Lower leg skin (tissue), 4 donors: ENCODE data around the gene SLC27A2. TPM values are rescaled to one million over a fixed set of nuclear protein-coding genes. Genes with fewer than 3 reads are reported as not detected.

ENCODE experiments used
- DNase-seq, 2 donors: peaks; one replicate each; pipeline ENCODE4 v3.0.0-alpha.2; 2019; ENCODE audit warnings: low spot score in 2 of 2
- H3K4me3 ChIP-seq: fragments of 200-600 bp; sonication (generic); 2 replicates; pipeline ENCODE4 v1.5.1; 2017; ENCODE audit warnings: mild to moderate bottlenecking, low read depth; ENCODE audit not compliant: poor library complexity, severe bottlenecking
- POLR2A ChIP-seq, 2 donors: fragments of 450-650 bp; IDR thresholded peaks; one replicate each; pipeline ENCODE4 v1.6.1; 2016 to 2017; ENCODE audit warnings: antibody characterized with exemption in 2 of 2, mild to moderate bottlenecking in 1 of 2, moderate library complexity in 1 of 2
- WGBS, 2 donors: methylation state at CpG; one replicate each; pipeline ENCODE4 v1.1.5; 2018; 5-methylcytosine and 5-hydroxymethylcytosine counted together
- intact Hi-C: fragments of 100-400 bp; cut with DNase I; formaldehyde crosslinking; loops from one replicate; pipeline ENCODE4 v1.15.0; 2023; ENCODE audit warnings: low total_unique reads
- total RNA-seq, 4 donors: library from RNA; depleted of rRNA; stranded (reverse); fragments of >200 nt; gene quantifications; one replicate each; pipeline ENCODE4 v1.1.0, GENCODE V29; 2016
- TF ChIP-seq, protein P1 (sequence below), 3 donors: fragments of 450-650 bp; IDR thresholded peaks; one replicate each; pipeline ENCODE4 v1.5.1; 2016; ENCODE audit warnings: antibody characterized with exemption in 3 of 3, mild to moderate bottlenecking in 3 of 3, moderate library complexity in 2 of 3

SLC27A2 gene
- total RNA-seq, 4 donors from 2014 or later, result 0.53 to 4.1 (median 1.3) TPM

DNA sequence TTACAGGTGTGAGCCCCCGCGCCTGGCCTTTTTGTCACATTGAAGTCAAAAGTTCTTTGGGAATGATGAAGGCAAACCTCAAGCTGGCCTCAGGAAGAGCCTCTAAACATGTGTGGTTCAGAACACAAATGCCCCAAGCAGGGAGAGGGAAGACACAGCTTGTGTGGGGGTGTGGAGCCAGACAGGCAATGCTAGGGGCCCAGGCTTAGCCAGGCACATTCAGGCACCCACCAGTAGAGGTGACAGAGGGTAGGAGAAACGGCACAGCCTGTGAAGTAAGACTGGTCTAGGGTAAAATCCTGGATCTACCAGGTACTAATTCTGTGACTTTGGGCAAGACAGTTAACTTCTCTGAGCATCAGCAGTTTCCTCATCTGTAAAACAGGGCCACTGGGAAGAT is 80.0 kb downstream of the SLC27A2 start:
- no peak for DNase-seq
- WGBS, 2 donors, result 96 to 98% methylated on average over 3 of the region's 3 CpGs
- TF ChIP-seq POLR2A (IDR thresholded peaks at IDR 0.05), result no peak
- TF ChIP-seq, protein P1, sequence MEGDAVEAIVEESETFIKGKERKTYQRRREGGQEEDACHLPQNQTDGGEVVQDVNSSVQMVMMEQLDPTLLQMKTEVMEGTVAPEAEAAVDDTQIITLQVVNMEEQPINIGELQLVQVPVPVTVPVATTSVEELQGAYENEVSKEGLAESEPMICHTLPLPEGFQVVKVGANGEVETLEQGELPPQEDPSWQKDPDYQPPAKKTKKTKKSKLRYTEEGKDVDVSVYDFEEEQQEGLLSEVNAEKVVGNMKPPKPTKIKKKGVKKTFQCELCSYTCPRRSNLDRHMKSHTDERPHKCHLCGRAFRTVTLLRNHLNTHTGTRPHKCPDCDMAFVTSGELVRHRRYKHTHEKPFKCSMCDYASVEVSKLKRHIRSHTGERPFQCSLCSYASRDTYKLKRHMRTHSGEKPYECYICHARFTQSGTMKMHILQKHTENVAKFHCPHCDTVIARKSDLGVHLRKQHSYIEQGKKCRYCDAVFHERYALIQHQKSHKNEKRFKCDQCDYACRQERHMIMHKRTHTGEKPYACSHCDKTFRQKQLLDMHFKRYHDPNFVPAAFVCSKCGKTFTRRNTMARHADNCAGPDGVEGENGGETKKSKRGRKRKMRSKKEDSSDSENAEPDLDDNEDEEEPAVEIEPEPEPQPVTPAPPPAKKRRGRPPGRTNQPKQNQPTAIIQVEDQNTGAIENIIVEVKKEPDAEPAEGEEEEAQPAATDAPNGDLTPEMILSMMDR (IDR thresholded peaks at IDR 0.05), result no peak
- H3K4me3 ChIP-seq, result no peak overlapping the region
- intact Hi-C loops, result no loop called here

DNA sequence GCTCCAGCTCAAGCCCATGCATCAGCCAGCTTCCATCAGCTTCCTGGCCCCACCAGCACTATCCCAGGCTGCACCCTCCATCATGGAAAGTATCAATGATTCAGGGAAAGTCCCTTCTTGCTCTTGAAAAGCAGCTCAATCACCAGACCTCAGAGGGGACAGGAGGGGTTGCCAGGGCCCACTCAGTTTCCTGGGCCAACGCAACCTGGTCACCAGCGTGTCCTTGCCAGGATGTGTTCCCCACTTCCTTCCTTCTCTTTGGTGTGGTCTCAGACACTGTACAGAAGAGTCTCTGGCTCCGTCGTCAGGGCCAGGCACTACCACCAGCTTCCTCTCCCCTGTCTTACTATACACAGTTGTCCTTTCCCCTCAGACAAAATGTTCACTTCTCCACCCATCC is 80.5 kb downstream of the SLC27A2 start:
- intact Hi-C loops, result no loop called here
- H3K4me3 ChIP-seq, result no peak overlapping the region
- DNase-seq, result no peak
- TF ChIP-seq, protein P1 (IDR thresholded peaks at IDR 0.05), result no peak
- TF ChIP-seq POLR2A (IDR thresholded peaks at IDR 0.05), result no peak
- 74 to 77% methylated on average over 4 of the region's 4 CpGs for WGBS, 2 donors

DNA sequence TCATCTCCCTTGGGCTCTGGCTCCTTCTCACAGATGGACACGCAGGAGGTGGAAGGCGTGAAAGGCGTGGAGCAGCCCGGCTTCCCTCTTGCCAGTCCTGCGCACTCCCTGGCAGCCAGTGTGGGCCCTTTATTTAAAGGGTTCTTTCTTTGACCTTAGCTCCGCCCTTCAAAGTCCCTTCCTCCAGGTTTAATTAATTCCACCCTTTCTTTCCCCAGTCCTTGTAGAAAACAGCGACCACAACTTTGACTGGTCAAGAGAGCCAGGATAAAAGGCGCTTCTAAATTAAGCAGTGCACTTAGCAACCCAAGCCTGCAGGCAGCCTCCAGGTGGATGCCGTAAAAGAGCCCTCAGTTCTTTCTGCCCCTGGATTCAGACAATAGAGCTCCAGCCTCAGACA is 83.6 kb downstream of the SLC27A2 start, which contains the start of gene HDC:
TSS of gene HDC (minus strand) at position 107 of the 400 bp plus-strand sequence. CDS start at position 4, 103 bp downstream.
- intact Hi-C loops, result no loop called here
- no peak for DNase-seq
- TF ChIP-seq POLR2A (IDR thresholded peaks at IDR 0.05), result no peak
- TF ChIP-seq, protein P1 (IDR thresholded peaks at IDR 0.05), result no peak
- no peak within 1 kb of the TSS for H3K4me3 ChIP-seq
- 59 to 66% methylated on average over 9 of the region's 9 CpGs for WGBS, 2 donors

DNA sequence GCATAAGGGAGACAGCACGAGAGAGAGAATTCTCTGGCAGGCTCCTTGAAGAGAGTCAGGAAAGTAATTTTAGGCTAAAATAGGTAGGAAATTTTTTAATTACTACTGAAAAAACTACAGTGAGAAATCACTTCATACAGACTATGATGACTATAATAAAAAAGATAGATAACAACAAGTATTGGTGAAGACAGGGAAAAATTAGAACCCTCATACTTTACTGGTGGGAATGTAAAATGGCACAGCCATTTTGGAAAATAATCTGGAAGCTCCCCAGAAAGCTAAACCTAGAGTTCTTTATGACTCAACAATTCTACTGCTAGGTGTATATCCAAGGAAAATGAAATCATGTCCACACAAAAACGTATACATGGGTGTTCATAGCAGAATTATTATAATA is 85.6 kb downstream of the SLC27A2 start:
- intact Hi-C loops, result no loop called here
- 78 to 85% methylated on average over 2 of the region's 2 CpGs for WGBS, 2 donors
- TF ChIP-seq, protein P1 (IDR thresholded peaks at IDR 0.05), result no peak
- TF ChIP-seq POLR2A (IDR thresholded peaks at IDR 0.05), result no peak
- DNase-seq, result no peak
- H3K4me3 ChIP-seq, result no peak overlapping the region

DNA sequence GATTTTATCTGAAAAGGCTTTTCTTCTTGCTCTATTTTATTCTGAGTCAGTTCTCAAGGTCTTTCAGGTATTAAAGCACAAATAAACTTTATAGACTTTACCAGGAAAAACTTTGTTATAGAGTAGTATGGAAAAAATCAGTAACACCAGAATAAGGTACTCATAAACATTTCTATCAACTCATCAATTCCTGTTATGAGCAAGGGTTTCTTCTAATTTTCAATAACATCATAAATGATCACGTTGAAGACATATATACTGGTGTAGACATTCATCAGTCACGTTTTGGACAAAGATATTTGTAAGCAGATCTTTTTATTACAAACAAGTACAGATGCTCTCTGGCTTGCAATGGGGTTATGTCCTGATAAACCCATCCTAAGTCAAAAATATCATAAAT is 93.1 kb downstream of the SLC27A2 start:
- TF ChIP-seq POLR2A (IDR thresholded peaks at IDR 0.05), result no peak
- TF ChIP-seq, protein P1 (IDR thresholded peaks at IDR 0.05), result no peak
- 43 to 48% methylated on average over 2 of the region's 2 CpGs for WGBS, 2 donors

DNA sequence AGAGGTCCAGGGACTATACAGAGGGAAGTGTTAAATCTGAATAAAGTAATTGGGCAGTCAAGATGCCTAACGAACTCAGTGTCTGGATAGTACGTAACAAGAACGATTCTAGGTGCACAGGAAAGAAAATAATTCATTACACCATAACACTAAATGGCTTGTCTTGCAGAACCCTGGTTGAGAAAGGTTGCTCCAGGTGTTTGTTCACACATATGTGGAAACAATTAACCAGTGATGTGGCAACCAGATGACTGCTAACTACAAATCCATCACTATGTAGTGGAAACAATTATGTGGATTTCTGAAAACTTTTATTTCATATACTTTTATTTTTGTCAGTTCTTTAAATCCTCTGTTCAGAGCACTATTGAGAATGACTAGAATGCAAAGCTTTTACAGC is 93.9 kb downstream of the SLC27A2 start:
- intact Hi-C loops, result no loop called here
- H3K4me3 ChIP-seq, result no peak overlapping the region
- TF ChIP-seq POLR2A (IDR thresholded peaks at IDR 0.05), result no peak
- TF ChIP-seq, protein P1 (IDR thresholded peaks at IDR 0.05), result no peak
- DNase-seq, result no peak
- WGBS, 2 donors, result 73 to 78% methylated on average over 3 of the region's 3 CpGs

More for the DNA sequence above, 93.1 kb downstream of the SLC27A2 start:
- DNase-seq, result no peak
- H3K4me3 ChIP-seq, result no peak overlapping the region
- intact Hi-C loops, result no loop called here
